Mucosa of rectum (tissue), 2 donors: Measurements from ENCODE around the gene NPHS1.

Experiments
- H3K27ac ChIP-seq, 2 donors: one replicate each; pipeline ENCODE4 v1.7.0; 2013; ENCODE audit warnings: inconsistent platforms in 2 of 2, low read depth in 2 of 2, low read length in 2 of 2
- H3K27me3 ChIP-seq, 2 donors: one replicate each; pipeline ENCODE4 v1.7.0; 2013; ENCODE audit warnings: low read length in 2 of 2; ENCODE audit not compliant: control insufficient read depth in 2 of 2, insufficient read depth in 2 of 2
- H3K36me3 ChIP-seq, 2 donors: one replicate each; pipeline ENCODE4 v1.7.0; 2013; ENCODE audit warnings: low read length in 2 of 2; ENCODE audit not compliant: control insufficient read depth in 2 of 2, insufficient read depth in 2 of 2
- H3K4me1 ChIP-seq, 2 donors: one replicate each; pipeline ENCODE4 v1.7.0; 2013; ENCODE audit warnings: low read length in 2 of 2, mild to moderate bottlenecking in 1 of 2; ENCODE audit not compliant: control insufficient read depth in 2 of 2, insufficient read depth in 2 of 2
- H3K4me3 ChIP-seq, 2 donors: one replicate each; pipeline ENCODE4 v1.7.0; 2013; ENCODE audit warnings: low read length in 2 of 2
- H3K9ac ChIP-seq, 2 donors: one replicate each; pipeline ENCODE4 v1.7.0; 2013; ENCODE audit warnings: low read length in 2 of 2, low read depth in 1 of 2, mild to moderate bottlenecking in 1 of 2
- H3K9me3 ChIP-seq, 2 donors: one replicate each; pipeline ENCODE4 v1.7.0; 2013; ENCODE audit warnings: low read length in 2 of 2; ENCODE audit not compliant: control insufficient read depth in 2 of 2
- donor health status: healthy.
- donor health status: Normal muscosa, but diverticular disease.

The NPHS1 gene

DNA sequence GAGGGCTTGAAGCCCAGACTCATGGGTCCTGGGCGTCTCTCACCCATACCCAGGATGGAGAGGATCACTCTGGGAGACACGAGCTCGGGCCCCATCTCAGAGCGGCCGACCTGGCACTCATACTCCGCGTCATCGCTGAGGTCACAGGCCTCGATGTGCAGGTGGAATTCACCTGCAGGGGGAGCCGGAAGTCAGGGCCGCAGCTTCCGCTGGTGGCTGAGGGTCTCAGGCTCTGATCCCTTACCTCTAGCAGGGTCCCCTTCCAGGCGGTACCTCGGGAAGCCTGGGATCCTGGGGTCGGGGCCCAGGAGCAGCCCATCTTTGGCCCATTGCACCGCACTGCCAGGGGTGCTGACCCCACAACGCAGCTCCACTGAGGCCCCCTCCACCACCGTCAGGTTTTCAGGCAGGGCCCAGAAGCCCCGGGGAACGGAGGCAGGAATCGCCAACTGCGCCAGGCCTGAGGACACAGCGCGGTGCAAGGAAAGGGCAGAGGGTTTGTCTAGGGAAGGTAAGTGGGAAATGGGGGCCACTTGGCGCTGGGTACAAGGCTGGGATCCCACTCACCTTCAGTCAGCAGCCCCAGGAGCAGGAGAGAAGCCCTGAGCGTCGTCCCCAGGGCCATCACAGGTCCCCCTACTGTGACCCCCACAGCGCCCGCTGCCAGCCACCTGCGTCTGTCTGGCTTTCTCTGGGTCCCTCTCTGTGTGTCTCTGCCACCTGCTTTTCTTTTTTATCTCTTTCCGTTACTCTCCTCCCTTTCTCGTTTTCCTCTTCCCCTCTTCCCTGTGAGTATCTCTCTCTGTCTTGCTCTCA lies 883 bp downstream of the NPHS1 start:
- no peaks in the 10 kb centered on the region for H3K36me3 ChIP-seq
- peaks cover 18 to 24% of the 10 kb centered on the region in 2 donors for H3K27me3 ChIP-seq
- H3K4me3 ChIP-seq, result no peak overlapping the region
- no peak overlapping the region for H3K9ac ChIP-seq
- no peaks in the 10 kb centered on the region for H3K4me1 ChIP-seq
- H3K27ac ChIP-seq, result no peak overlapping the region
- H3K9me3 ChIP-seq, result no peaks in the 10 kb centered on the region

DNA sequence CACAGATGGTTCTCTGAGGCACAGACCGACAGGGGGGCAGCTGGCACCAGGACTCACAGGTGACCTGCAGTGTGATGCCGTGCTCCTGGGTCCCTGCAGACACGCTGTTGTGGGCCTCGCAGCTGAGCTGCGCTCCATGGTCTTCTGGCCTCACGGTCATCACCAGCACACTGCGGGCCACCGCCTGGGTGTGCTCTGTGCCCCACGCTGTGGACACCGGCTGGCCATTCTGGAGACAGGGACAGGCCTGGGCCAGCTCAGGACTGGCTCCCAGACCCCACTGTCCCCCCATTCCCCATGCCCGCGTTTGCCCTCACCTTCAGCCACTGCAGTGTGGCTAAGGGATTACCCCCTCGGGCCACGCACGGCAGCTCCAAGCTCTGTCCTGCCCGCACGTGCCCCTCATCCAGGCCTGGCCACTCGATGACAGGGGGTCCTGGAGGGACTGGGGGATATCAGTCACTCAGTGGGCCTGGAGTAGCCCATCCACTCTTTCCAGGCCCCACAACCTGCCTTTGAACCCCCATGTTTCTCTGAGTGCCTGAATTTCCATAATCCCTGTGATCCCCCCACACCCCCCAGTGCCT lies 3.3 kb downstream of the NPHS1 start:
- Histone ChIP-seq H3K27me3 (peaks cover 18 to 22% of the 10 kb centered on the region in 2 donors), H3K4me1 (peaks cover 5 to 9% of the 10 kb centered on the region in 2 donors), H3K36me3 (no peaks in the 10 kb centered on the region), H3K27ac (no peak overlapping the region), H3K4me3 (no peak overlapping the region), H3K9me3 (no peaks in the 10 kb centered on the region), H3K9ac (no peak overlapping the region)

DNA sequence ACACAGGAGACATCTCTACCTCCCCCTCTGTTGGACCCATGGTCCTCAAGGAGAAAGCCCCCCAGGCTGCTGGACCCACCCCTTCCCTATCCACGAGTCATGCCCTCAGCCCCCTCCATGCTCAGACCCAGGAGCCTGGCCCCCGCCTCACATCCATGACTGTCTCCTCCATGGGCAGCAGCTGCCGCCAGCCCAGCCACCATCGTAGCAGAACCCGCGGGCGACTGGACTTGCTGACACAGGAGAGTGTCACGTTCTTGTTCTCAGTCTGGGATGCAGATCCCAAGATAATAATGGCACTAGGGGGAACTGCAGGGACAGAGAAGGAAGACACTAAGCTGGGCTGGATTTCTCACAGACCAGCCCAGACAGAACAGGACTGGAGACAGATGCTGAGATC lies 3.8 kb downstream of the NPHS1 start:
- H3K4me1 ChIP-seq, result peaks cover 5 to 9% of the 10 kb centered on the region in 2 donors
- no peak overlapping the region for H3K4me3 ChIP-seq
- no peak overlapping the region for H3K27ac ChIP-seq
- peaks cover 0 to 3% of the 10 kb centered on the region in 2 donors for H3K9me3 ChIP-seq
- H3K27me3 ChIP-seq, result peaks cover 22% of the 10 kb centered on the region in 2 donors
- H3K36me3 ChIP-seq, result no peaks in the 10 kb centered on the region
- no peak overlapping the region for H3K9ac ChIP-seq

DNA sequence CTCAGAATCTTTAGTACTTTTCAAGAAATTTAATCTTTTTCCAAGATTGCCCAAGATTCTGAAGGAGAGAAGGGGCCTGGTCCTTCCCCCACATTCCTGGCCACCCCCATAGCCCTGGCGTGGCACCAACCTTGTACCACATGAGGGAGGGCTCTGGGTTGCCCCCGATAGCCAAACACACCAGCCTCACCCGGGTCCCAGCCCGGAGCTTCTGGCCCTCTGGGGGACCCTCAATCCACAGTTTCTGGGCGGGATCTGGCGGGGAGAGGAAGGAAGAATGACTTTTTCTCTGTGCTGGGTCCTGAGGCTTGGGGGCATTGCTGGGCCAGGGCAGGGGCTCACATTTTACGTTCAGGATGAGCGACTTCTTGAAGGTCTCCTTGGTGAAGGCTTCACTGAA lies 4.4 kb downstream of the NPHS1 start:
- H3K36me3 ChIP-seq, result no peaks in the 10 kb centered on the region
- H3K27me3 ChIP-seq, result peaks cover 17 to 25% of the 10 kb centered on the region in 2 donors
- peaks cover 0 to 3% of the 10 kb centered on the region in 2 donors for H3K9me3 ChIP-seq
- H3K4me1 ChIP-seq, result peaks cover 5 to 9% of the 10 kb centered on the region in 2 donors
- H3K9ac ChIP-seq, result no peak overlapping the region
- no peak overlapping the region for H3K27ac ChIP-seq
- H3K4me3 ChIP-seq, result no peak overlapping the region

DNA sequence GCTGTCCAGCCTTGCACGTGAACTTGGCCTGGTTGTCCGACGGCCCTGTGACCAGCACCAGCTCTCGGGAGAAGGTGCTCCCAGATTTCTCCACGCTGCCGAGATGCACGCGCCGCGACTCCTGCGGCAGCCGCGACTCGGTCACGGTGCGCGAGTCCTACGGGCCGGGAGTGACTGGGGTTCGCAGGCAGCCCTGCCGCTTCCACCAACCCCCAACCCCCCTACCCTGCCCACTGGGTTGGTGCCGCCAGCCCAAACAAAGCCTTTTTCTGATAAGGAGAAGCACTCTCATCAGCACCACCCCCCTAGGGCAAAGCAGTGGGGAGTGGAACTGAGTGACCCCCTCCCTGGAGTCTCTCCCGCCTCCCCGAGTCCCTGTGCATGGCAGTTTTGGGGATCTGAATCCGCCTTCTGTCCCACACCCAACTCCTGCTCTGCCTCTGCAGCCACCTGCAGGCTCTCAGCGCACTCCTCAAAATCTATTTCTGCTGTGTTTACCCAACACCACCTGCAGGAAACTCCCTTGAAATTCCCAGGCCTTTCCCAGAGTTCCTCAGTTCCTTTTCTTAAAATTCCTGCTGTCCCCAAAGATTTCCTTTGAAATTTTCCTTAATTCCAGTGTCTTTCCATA lies 6.2 kb downstream of the NPHS1 start:
- Histone ChIP-seq H3K9me3 (peaks cover 0 to 3% of the 10 kb centered on the region in 2 donors), H3K36me3 (no peaks in the 10 kb centered on the region), H3K4me3 (no peak overlapping the region), H3K27ac (no peak overlapping the region), H3K27me3 (peaks cover 17 to 22% of the 10 kb centered on the region in 2 donors), H3K9ac (no peak overlapping the region), H3K4me1 (peaks cover 5 to 9% of the 10 kb centered on the region in 2 donors)

DNA sequence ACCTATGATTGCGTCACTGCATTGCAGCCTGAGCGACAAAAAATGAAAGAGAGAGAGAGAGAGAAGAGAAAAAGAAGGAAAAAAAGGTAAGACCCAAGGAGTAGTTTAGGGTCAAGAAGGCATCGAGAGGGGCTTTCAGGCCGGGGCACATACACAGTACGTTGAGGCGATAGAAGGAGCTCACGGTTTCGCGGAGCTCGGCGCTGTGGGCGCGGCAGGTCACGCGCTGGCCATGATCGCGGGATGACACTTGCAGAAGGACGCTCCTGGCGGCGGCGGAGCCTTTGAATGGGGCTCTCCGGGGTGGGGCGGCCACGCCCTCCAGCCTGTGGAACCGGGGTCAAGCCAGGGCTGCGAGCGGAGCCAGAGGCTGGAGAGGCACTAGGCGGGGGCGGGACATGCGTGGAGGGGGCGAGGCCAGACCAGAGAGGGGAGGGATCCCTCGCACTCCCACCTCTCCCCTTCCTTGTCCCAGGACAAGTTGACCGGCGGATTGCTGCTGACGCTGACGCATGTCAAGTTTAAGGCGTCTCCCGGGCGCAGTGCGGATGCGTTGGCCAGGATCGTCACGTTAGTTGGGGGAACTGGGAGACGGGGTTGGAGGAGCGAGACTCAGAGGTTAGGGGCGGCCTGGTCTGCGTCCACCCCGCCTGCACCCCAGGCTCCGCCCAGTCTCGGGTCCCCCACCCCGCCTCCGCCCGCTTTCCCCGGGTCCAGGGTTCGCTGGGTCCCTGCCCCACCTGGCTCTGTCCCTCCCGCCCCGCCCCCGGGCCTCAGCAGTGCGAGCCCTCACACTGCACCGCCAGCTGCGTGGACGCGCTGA lies 6.9 kb downstream of the NPHS1 start:
- H3K9me3 ChIP-seq, result peaks cover 0 to 3% of the 10 kb centered on the region in 2 donors
- peaks cover 17 to 22% of the 10 kb centered on the region in 2 donors for H3K27me3 ChIP-seq
- no peak overlapping the region for H3K9ac ChIP-seq
- H3K4me1 ChIP-seq, result peaks cover 5 to 9% of the 10 kb centered on the region in 2 donors
- H3K4me3 ChIP-seq, result peak overlapping the region; percentile 20 to 45
- no peak overlapping the region for H3K27ac ChIP-seq
- H3K36me3 ChIP-seq, result no peaks in the 10 kb centered on the region

DNA sequence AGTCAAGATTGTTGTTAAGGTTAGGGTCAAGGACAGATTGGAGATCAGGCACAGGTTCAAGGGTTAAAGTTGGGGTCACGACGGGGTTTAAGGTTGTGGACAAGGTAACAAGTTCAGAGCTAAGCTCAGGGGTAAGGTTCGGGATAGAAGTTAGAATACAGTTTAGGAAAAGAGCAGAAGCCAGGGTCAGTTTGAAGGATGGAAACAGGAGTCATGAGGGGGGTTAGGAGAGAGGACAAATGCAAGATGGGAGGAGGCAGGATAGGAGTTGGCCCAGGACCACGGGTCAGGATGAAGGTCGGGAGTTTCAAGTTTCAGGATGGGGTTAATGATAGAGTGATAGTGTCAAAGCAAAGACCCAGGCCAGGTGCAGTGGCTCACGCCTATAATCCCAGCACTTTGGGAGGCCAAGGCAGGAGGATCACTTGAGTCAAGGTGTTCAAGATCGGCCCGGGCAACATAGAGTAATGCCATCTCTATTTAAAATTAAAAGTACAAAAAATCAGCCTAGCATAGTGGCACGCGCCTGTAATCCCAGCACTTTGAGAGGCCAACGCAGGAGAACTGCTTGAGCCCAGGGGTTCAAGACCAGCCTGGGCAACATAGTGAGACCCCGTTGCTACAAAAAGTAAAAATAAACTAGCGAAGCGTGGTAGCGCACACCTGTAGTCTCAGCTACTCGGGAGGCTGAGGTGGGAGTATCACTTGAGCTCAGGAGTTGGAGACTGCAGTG lies 7.7 kb downstream of the NPHS1 start:
- Histone ChIP-seq H3K27ac (no peak overlapping the region), H3K4me1 (peaks cover 5 to 9% of the 10 kb centered on the region in 2 donors), H3K4me3 (peak overlapping the region in 1 of 2 donors; percentile 13), H3K9ac (no peak overlapping the region), H3K36me3 (no peaks in the 10 kb centered on the region), H3K9me3 (peaks cover 0 to 3% of the 10 kb centered on the region in 2 donors), H3K27me3 (peaks cover 17 to 22% of the 10 kb centered on the region in 2 donors)

DNA sequence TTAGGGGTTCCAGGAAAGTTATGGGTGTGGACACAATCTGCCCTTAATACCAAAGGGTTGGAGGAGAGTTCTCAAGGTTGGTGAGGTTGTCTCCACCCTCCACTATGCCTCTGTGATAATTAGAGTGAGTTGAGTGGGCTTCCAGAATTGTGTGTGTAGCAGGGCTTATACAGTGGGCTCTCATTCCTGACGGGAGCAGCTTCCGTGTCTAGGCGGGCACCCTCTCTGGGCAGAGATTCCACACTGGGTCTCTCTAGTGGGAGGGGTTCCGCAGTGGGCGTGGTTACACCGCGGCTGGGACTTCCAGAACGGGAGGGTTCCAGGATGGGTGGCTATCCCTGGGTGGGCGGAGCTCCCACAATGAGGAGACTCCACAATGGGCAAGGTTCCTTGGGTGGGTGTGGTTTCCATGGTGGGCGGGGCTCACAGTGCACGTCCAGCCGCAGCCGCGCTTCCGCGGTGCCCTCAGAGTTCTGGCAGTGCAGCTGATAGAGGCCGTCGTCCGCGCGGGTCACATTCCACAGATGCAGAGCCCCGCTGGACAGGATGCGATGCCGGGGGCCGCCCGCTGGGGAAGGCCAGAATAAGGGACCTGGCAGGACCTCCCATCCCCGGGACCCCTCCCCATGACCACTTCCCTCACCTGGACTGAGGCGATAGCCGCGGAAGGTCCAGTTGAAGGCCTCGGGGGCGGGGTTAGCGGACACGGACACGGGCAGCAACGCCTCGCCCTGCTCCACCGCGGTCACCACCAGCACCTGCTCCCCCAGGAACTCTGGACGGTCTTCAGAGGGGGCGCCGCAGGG lies 8.4 kb downstream of the NPHS1 start:
- H3K4me1 ChIP-seq, result peaks cover 5 to 9% of the 10 kb centered on the region in 2 donors
- no peak overlapping the region for H3K27ac ChIP-seq
- H3K4me3 ChIP-seq, result no peak overlapping the region
- H3K9me3 ChIP-seq, result peaks cover 0 to 3% of the 10 kb centered on the region in 2 donors
- no peaks in the 10 kb centered on the region for H3K36me3 ChIP-seq
- peaks cover 17 to 22% of the 10 kb centered on the region in 2 donors for H3K27me3 ChIP-seq
- H3K9ac ChIP-seq, result no peak overlapping the region
